GM12878 (cell line): ENCODE results near the gene OCRL. TPM values are rescaled to one million over a fixed set of nuclear protein-coding genes. Genes with fewer than 3 reads are reported as not detected.

Experiments
- ATAC-seq: fragments of 200-7000 bp; cut with Tn5 transposase; 3 replicates; pipeline ENCODE4 v1.9.1; 2020; ENCODE audit warnings: mild to moderate bottlenecking, moderate library complexity
- BruUV-seq: library from RNA; stranded (reverse); fragments of 400-500 nt; replicated peaks from 2 replicates; lab custom pipeline; 2021; lab: Mats Ljungman, UMichigan
- CTCF ChIA-PET: fragments of 300-600 bp; sonication (Branson Sonifier 250); formaldehyde crosslinking; extraction: SDS; loops from one replicate; lab custom pipeline; 2021; ENCODE audit warnings: inconsistent platforms; lab: Yijun Ruan, JAX
- POLR2A ChIA-PET: fragments of 350-600 bp; formaldehyde crosslinking; extraction: SDS; loops from one replicate; lab custom pipeline; 2021; ENCODE audit warnings: inconsistent platforms; lab: Charles Lee
- RAD21 ChIA-PET: fragments of 300-600 bp; sonication (Branson Sonifier 250); formaldehyde crosslinking; loops from one replicate; lab custom pipeline; 2023; ENCODE audit warnings: antibody characterized with exemption; ENCODE audit not compliant: unreplicated experiment; lab: Charles Lee
- SMC1A ChIA-PET: fragments of 300-600 bp; sonication (Branson Sonifier 250); formaldehyde crosslinking; loops from one replicate; lab custom pipeline; 2023; ENCODE audit not compliant: unreplicated experiment, uncharacterized antibody; lab: Charles Lee
- DNase-seq: peaks from one replicate; pipeline ENCODE4 v3.0.0-alpha.2; 2011; ENCODE audit warnings: low read depth, low spot score
- FAIRE-seq: peaks from 3 replicates; lab custom pipeline; 2011; peaks lifted over from hg19 to GRCh38; lab: Jason Lieb, UNC
- H2AFZ ChIP-seq: 2 replicates; pipeline ENCODE4 v1.6.0; 2011; ENCODE audit warnings: low read depth, low read length, control low read depth; ENCODE audit not compliant: control insufficient read depth
- H3K27ac ChIP-seq: 2 replicates; pipeline ENCODE4 v1.5.1; 2011; ENCODE audit warnings: control low read depth; ENCODE audit not compliant: control insufficient read depth, insufficient read depth
- H3K27me3 ChIP-seq, 2 experiments: replicated peaks in 1 of 2; 2 replicates each; pipeline versions ENCODE4 v1.6.0 to v1.6.1; 2011; ENCODE audit warnings: low read length in 1 of 2; ENCODE audit not compliant: control insufficient read depth in 2 of 2, insufficient read depth in 2 of 2
- H3K36me3 ChIP-seq, 2 experiments: 2 replicates each; pipeline ENCODE4 v1.5.1; 2011; ENCODE audit warnings: low read length in 1 of 2; ENCODE audit not compliant: control insufficient read depth in 2 of 2, insufficient read depth in 2 of 2
- H3K4me1 ChIP-seq: 2 replicates; pipeline ENCODE4 v1.6.1; 2011; ENCODE audit warnings: mild to moderate bottlenecking, low read length, moderate library complexity, mixed read lengths; ENCODE audit not compliant: control insufficient read depth, insufficient read depth
- H3K4me2 ChIP-seq: 2 replicates; pipeline ENCODE4 v1.6.0; 2011; ENCODE audit warnings: control low read depth; ENCODE audit not compliant: control insufficient read depth, insufficient read depth
- H3K4me3 ChIP-seq: fragments of 200-600 bp; sonication (generic); 2 replicates; pipeline ENCODE4 v1.5.1; 2016
- H3K79me2 ChIP-seq: 2 replicates; pipeline ENCODE4 v1.6.0; 2011; ENCODE audit warnings: low read length; ENCODE audit not compliant: control insufficient read depth, insufficient read depth
- H3K9ac ChIP-seq: 2 replicates; pipeline ENCODE4 v1.8.0; 2011; ENCODE audit warnings: low read length, control low read depth, mixed read lengths; ENCODE audit not compliant: control insufficient read depth, insufficient read depth
- H3K9me3 ChIP-seq: replicated peaks from 3 replicates; pipeline ENCODE4 v1.5.1; 2011; ENCODE audit warnings: mild to moderate bottlenecking, low read length; ENCODE audit not compliant: control insufficient read depth, insufficient read depth
- H4K20me1 ChIP-seq: 2 replicates; pipeline ENCODE4 v1.6.0; 2011; ENCODE audit not compliant: control insufficient read depth, insufficient read depth
- BMI1 ChIP-seq: fragments of 450-650 bp; IDR thresholded peaks from 2 replicates; pipeline ENCODE4 v1.6.1; 2016; ENCODE audit warnings: mild to moderate bottlenecking, moderate library complexity, borderline replicate concordance
- ETV6 ChIP-seq, 2 experiments: fragments of 450-650 bp in 1 of 2; IDR thresholded peaks in 1 of 2; conservative IDR thresholded peaks in 1 of 2; 2 replicates each; pipeline ENCODE4 v1.6.1; 2014; ENCODE audit warnings: antibody characterized with exemption in 1 of 2, borderline replicate concordance in 1 of 2, low read depth in 1 of 2, mild to moderate bottlenecking in 1 of 2, moderate library complexity in 1 of 2
- HCFC1 ChIP-seq: fragments of 150-350 bp; IDR thresholded peaks from 2 replicates; pipeline ENCODE4 v1.6.1; 2014; ENCODE audit warnings: low read length
- HDAC6 ChIP-seq: fragments of 200-600 bp; sonication (generic); IDR thresholded peaks from one replicate; pipeline ENCODE4 v1.8.0; 2017; ENCODE audit warnings: antibody characterized with exemption; ENCODE audit not compliant: unreplicated experiment
- IKZF2 ChIP-seq, 2 experiments: fragments of 450-650 bp; IDR thresholded peaks; 2 replicates each; pipeline ENCODE4 v1.6.1; 2017; ENCODE audit warnings: mild to moderate bottlenecking in 2 of 2, moderate library complexity in 2 of 2
- LARP7 ChIP-seq: fragments of 450-650 bp; IDR thresholded peaks from 2 replicates; pipeline ENCODE4 v1.6.1; 2017; ENCODE audit warnings: mild to moderate bottlenecking
- SRF ChIP-seq, 2 experiments: IDR thresholded peaks; 2 replicates each; pipeline ENCODE4 v1.6.1; 2011; ENCODE audit warnings: low read depth in 2 of 2, low read length in 2 of 2, mild to moderate bottlenecking in 1 of 2, moderate library complexity in 1 of 2
- STAT3 ChIP-seq: IDR thresholded peaks from 2 replicates; pipeline ENCODE4 v1.6.1; 2011; ENCODE audit warnings: low read depth, low read length, improper control_type of control experiment
- ZSCAN29 ChIP-seq: fragments of 450-650 bp; IDR thresholded peaks from 2 replicates; pipeline ENCODE4 v1.6.1; 2017; ENCODE audit warnings: mild to moderate bottlenecking, moderate library complexity
- WGBS: methylation state at CpG from one replicate; pipeline ENCODE4 v1.1.6; 2016; ENCODE audit warnings: low lambda C conversion rate; ENCODE audit not compliant: insufficient replicate concordance, insufficient coverage; ENCODE audit errors: missing lambda C conversion rate; 5-methylcytosine and 5-hydroxymethylcytosine counted together
- in situ Hi-C: fragments of 300-500 bp; cut with MboI; formaldehyde crosslinking; loops from 9 replicates; pipeline ENCODE4 v1.14.3; 2018; ENCODE audit warnings: mixed read lengths
- intact Hi-C: fragments of 100-400 bp; cut with micrococcal nuclease; formaldehyde crosslinking; loops from one replicate; pipeline ENCODE4 v1.14.2; 2022; ENCODE audit not compliant: unreplicated experiment
- polyA plus RNA-seq, 11 experiments: library from polyadenylated mRNA; depleted of rRNA in 4 of 11; unstranded in 6 of 11; stranded (reverse) in 5 of 11; fragments of >200 nt; fragmentation: Nextera tagmentation in 4 of 11; fragmentation: Illumina TruSeq in 1 of 11; extraction: Ambion mirVana in 4 of 11; extraction: Trizol in 1 of 11; gene quantifications; 1 replicate in 1 of 11; 2 replicates in 10 of 11; pipeline versions ENCODE4 v1.2.1 to v1.2.3, GENCODE V29; 2011 to 2016; ENCODE audit warnings: inconsistent platforms in 2 of 11, missing spikeins in 2 of 11, low read depth in 1 of 11
- total RNA-seq, 4 experiments: library from RNA; depleted of rRNA in 3 of 4; stranded (reverse); fragments of >200 nt in 3 of 4; fragmentation: Illumina TruSeq in 1 of 4; extraction: Trizol in 1 of 4; gene quantifications; 2 replicates each; pipeline versions ENCODE4 v1.2.1 to v1.2.3, GENCODE V29; 2013 to 2021
- TF ChIP-seq, protein P1 (sequence below): fragments of 450-650 bp; IDR thresholded peaks from 2 replicates; pipeline ENCODE4 v1.6.1; 2017; ENCODE audit warnings: mild to moderate bottlenecking, moderate library complexity
- TF ChIP-seq, protein P2 (sequence below): IDR thresholded peaks from 2 replicates; pipeline ENCODE4 v1.6.1; 2012; ENCODE audit warnings: mild to moderate bottlenecking, low read depth, low read length

OCRL gene
- total and polyA plus RNA-seq, 10 of the 15 experiments (the other 5 are each of a cell fraction or from before 2014, with no cell fraction given) = 0.53 to 4.4 (median 2.3) TPM

DNA sequence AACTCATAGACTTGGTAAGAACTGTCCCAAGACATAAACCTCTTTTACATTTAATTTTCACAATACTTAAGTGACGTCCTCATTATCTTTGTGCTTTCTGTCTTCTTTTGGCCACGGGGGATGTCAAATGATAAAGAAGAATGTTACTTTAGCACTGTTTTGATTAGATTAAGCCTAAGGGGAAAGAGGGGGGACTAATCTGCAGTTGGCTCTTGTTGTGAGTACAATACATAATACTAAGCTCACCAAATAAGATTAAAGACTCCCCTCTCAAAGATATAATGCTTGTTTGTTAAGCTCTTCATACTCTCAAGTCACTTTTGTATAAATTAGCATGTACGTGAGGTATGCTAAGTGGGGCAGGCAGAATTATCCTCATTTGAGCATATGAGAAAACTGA, 36.5 kb downstream of the OCRL start:
- H3K79me2 ChIP-seq = no peaks in the 10 kb centered on the region
- no peak overlapping the region for H3K9ac ChIP-seq
- in situ Hi-C loops = no loop called here
- FAIRE-seq (no peak), ATAC-seq (no peak), DNase-seq (no peak)
- intact Hi-C loops = no loop called here
- no peak overlapping the region for H3K4me3 ChIP-seq
- RAD21 ChIA-PET = no interaction called here
- H2AFZ ChIP-seq = no peak overlapping the region
- CTCF ChIA-PET = no interaction called here
- no peaks in the 10 kb centered on the region for H3K9me3 ChIP-seq
- H3K4me1 ChIP-seq = no peaks in the 10 kb centered on the region
- TF ChIP-seq, protein P1, sequence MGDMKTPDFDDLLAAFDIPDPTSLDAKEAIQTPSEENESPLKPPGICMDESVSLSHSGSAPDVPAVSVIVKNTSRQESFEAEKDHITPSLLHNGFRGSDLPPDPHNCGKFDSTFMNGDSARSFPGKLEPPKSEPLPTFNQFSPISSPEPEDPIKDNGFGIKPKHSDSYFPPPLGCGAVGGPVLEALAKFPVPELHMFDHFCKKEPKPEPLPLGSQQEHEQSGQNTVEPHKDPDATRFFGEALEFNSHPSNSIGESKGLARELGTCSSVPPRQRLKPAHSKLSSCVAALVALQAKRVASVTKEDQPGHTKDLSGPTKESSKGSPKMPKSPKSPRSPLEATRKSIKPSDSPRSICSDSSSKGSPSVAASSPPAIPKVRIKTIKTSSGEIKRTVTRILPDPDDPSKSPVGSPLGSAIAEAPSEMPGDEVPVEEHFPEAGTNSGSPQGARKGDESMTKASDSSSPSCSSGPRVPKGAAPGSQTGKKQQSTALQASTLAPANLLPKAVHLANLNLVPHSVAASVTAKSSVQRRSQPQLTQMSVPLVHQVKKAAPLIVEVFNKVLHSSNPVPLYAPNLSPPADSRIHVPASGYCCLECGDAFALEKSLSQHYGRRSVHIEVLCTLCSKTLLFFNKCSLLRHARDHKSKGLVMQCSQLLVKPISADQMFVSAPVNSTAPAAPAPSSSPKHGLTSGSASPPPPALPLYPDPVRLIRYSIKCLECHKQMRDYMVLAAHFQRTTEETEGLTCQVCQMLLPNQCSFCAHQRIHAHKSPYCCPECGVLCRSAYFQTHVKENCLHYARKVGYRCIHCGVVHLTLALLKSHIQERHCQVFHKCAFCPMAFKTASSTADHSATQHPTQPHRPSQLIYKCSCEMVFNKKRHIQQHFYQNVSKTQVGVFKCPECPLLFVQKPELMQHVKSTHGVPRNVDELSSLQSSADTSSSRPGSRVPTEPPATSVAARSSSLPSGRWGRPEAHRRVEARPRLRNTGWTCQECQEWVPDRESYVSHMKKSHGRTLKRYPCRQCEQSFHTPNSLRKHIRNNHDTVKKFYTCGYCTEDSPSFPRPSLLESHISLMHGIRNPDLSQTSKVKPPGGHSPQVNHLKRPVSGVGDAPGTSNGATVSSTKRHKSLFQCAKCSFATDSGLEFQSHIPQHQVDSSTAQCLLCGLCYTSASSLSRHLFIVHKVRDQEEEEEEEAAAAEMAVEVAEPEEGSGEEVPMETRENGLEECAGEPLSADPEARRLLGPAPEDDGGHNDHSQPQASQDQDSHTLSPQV = no peak
- TF ChIP-seq SRF (IDR thresholded peaks at IDR 0.05; ENCODE audit: low read depth in 2 of 2, low read length in 2 of 2) (no peak), BMI1 (no peak)
- H3K27me3 ChIP-seq = no peaks in the 10 kb centered on the region
- POLR2A ChIA-PET = no interaction called here
- WGBS = 50% methylated on average over 3 of the region's 3 CpGs
- no peak overlapping the region for H3K27ac ChIP-seq
- H4K20me1 ChIP-seq = no peaks in the 10 kb centered on the region
- no peak overlapping the region for H3K4me2 ChIP-seq
- H3K36me3 ChIP-seq = no peaks in the 10 kb centered on the region
- no TSS peak for BruUV-seq
- SMC1A ChIA-PET = no interaction called here

DNA sequence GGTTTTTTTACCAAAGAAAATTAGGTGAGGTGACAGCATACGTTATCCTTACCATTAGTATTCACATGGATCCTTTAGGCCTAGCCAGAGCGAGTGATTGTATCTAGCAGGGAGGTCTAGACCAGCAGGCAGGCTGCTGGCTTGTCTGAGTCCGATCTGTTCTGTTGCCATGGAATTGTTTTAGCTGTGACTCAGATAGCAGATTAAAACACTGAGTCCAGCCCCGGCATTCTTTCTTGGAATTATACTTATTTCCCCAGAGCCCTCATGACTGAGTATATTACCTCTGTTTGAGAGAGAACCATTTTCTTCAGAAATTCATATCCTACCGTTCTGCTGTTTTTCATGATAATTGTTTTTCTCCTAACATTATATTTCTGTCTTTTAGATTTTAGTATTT, 37.4 kb downstream of the OCRL start:
- Histone ChIP-seq H3K9me3 (no peaks in the 10 kb centered on the region), H3K4me2 (no peak overlapping the region), H3K27me3 (no peaks in the 10 kb centered on the region), H3K4me1 (no peaks in the 10 kb centered on the region), H3K27ac (no peak overlapping the region), H2AFZ (no peak overlapping the region), H3K36me3 (no peaks in the 10 kb centered on the region), H4K20me1 (no peaks in the 10 kb centered on the region), H3K79me2 (no peaks in the 10 kb centered on the region), H3K9ac (no peak overlapping the region), H3K4me3 (no peak overlapping the region)
- RAD21 ChIA-PET = no interaction called here
- CTCF ChIA-PET = no interaction called here
- SMC1A ChIA-PET = no interaction called here
- in situ Hi-C loops (no loop called here), intact Hi-C loops (no loop called here)
- FAIRE-seq (no peak), ATAC-seq (no peak), DNase-seq (no peak)
- WGBS = 45% methylated on average over 5 of the region's 5 CpGs
- BruUV-seq = no TSS peak
- POLR2A ChIA-PET = no interaction called here
- no peak for TF ChIP-seq IKZF2 (IDR thresholded peaks at IDR 0.05)
- no peak for TF ChIP-seq HDAC6
- TF ChIP-seq ETV6 (conservative IDR thresholded peaks at IDR 0.05 in 1 of 2, IDR thresholded peaks at IDR 0.05 in 1 of 2; ENCODE audit: borderline replicate concordance in 1 of 2, low read depth in 1 of 2) = no peak
- TF ChIP-seq, protein P2, sequence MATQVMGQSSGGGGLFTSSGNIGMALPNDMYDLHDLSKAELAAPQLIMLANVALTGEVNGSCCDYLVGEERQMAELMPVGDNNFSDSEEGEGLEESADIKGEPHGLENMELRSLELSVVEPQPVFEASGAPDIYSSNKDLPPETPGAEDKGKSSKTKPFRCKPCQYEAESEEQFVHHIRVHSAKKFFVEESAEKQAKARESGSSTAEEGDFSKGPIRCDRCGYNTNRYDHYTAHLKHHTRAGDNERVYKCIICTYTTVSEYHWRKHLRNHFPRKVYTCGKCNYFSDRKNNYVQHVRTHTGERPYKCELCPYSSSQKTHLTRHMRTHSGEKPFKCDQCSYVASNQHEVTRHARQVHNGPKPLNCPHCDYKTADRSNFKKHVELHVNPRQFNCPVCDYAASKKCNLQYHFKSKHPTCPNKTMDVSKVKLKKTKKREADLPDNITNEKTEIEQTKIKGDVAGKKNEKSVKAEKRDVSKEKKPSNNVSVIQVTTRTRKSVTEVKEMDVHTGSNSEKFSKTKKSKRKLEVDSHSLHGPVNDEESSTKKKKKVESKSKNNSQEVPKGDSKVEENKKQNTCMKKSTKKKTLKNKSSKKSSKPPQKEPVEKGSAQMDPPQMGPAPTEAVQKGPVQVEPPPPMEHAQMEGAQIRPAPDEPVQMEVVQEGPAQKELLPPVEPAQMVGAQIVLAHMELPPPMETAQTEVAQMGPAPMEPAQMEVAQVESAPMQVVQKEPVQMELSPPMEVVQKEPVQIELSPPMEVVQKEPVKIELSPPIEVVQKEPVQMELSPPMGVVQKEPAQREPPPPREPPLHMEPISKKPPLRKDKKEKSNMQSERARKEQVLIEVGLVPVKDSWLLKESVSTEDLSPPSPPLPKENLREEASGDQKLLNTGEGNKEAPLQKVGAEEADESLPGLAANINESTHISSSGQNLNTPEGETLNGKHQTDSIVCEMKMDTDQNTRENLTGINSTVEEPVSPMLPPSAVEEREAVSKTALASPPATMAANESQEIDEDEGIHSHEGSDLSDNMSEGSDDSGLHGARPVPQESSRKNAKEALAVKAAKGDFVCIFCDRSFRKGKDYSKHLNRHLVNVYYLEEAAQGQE = no peak
- TF ChIP-seq ZSCAN29 = no peak
- TF ChIP-seq HCFC1 = no peak
- TF ChIP-seq STAT3 = no peak
- no peak for TF ChIP-seq LARP7
